ENCODE data around the gene TTC9.

TTC9 gene

GRCh38 chr14:70708717-70709570, 67.2 kb downstream of the TTC9 start:
- in situ Hi-C loops (cut with MboI; ENCODE audit: low sequenced_read_pairs), result loop anchor here (25.0 kb wide), 1 partner anchor 97 kb away; the partner anchor contains the start of gene MED6

GRCh38 chr14:70709726-70710382, 68.1 kb downstream of the TTC9 start:
- in situ Hi-C loops (cut with MboI; ENCODE audit: low sequenced_read_pairs), result loop anchor here (25.0 kb wide), 1 partner anchor 98 kb away; the partner anchor contains the start of gene MED6

GRCh38 chr14:70711451-70711850, 69.7 kb downstream of the TTC9 start:
- in situ Hi-C loops (cut with MboI; ENCODE audit: low sequenced_read_pairs), result loop anchor here (25.0 kb wide), 1 partner anchor 99 kb away; the partner anchor contains the start of gene MED6

GRCh38 chr14:70713096-70713495, 71.4 kb downstream of the TTC9 start:
- in situ Hi-C loops (cut with MboI; ENCODE audit: low sequenced_read_pairs), result loop anchor here (25.0 kb wide), 1 partner anchor 101 kb away; the partner anchor contains the start of gene MED6

GRCh38 chr14:70713511-70713916, 71.8 kb downstream of the TTC9 start:
- in situ Hi-C loops (cut with MboI; ENCODE audit: low sequenced_read_pairs), result loop anchor here (25.0 kb wide), 1 partner anchor 101 kb away; the partner anchor contains the start of gene MED6

- in situ Hi-C loops (cut with MboI; ENCODE audit: low sequenced_read_pairs), result loop anchor here (25.0 kb wide), 1 partner anchor 102 kb away; the partner anchor contains the start of gene MED6
These were observed 72.4 kb downstream of the TTC9 start for GRCh38 chr14:70714055-70714550.

GRCh38 chr14:70716483-70716882, 74.8 kb downstream of the TTC9 start:
- in situ Hi-C loops (cut with MboI; ENCODE audit: low sequenced_read_pairs), result loop anchor here (25.0 kb wide), 1 partner anchor 104 kb away; the partner anchor contains the start of gene MED6

- in situ Hi-C loops (cut with MboI; ENCODE audit: low sequenced_read_pairs), result loop anchor here (25.0 kb wide), 1 partner anchor 105 kb away; the partner anchor contains the start of gene MED6
These were observed 75.2 kb downstream of the TTC9 start for GRCh38 chr14:70716958-70717357.

- in situ Hi-C loops (cut with MboI; ENCODE audit: low sequenced_read_pairs), result loop anchor here (25.0 kb wide), 1 partner anchor 106 kb away; the partner anchor contains the start of gene MED6
These were observed 76.8 kb downstream of the TTC9 start for GRCh38 chr14:70718383-70719118.

GRCh38 chr14:70721542-70721941, 79.8 kb downstream of the TTC9 start:
- in situ Hi-C loops (cut with MboI; ENCODE audit: low sequenced_read_pairs), result loop anchor here (25.0 kb wide), 1 partner anchor 109 kb away; the partner anchor contains the start of gene MED6

GRCh38 chr14:70722418-70722817, 80.7 kb downstream of the TTC9 start:
- in situ Hi-C loops (cut with MboI; ENCODE audit: low sequenced_read_pairs), result loop anchor here (25.0 kb wide), 1 partner anchor 110 kb away; the partner anchor contains the start of gene MED6

GRCh38 chr14:70723276-70723675, 81.6 kb downstream of the TTC9 start:
- in situ Hi-C loops (cut with MboI; ENCODE audit: low sequenced_read_pairs), result loop anchor here (25.0 kb wide), 1 partner anchor 111 kb away; the partner anchor contains the start of gene MED6

- in situ Hi-C loops (cut with MboI; ENCODE audit: low sequenced_read_pairs), result loop anchor here (25.0 kb wide), 1 partner anchor 112 kb away; the partner anchor contains the start of gene MED6
These were observed 82.4 kb downstream of the TTC9 start for GRCh38 chr14:70724110-70724509.

GRCh38 chr14:70724944-70725343, 83.2 kb downstream of the TTC9 start:
- in situ Hi-C loops (cut with MboI; ENCODE audit: low sequenced_read_pairs), result loop anchor here (25.0 kb wide), 1 partner anchor 113 kb away; the partner anchor contains the start of gene MED6

Data from HL-60/S4 treated with retinoic acid at 250 ng/mL for 4 days and 3 days (cell line).